ENCODE results near the gene RASGRP2.
A peak's percentile ranks its signal among the peaks of the same experiment; 100 is the strongest.

Gene RASGRP2

DNA sequence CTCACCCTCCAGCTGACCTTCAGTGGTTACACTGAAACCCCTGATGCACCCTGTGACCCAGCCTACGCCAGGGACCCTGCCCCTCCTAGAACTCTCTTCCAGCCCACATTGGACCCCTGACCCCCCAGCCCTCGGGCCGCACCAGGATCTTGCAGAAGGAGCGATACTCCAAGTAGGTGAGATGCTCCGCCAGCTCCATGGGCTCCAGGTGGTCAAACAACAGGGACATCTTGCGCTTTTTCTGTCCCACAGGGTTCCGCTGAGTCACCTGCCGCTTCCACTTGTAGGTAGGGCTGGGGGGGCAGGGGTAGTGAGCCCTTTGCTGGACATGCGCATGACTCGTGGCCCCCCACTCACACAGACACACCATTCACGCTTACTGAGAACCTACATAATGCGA lies 4.1 kb downstream of the RASGRP2 start:
- no peak for DNase-seq

DNA sequence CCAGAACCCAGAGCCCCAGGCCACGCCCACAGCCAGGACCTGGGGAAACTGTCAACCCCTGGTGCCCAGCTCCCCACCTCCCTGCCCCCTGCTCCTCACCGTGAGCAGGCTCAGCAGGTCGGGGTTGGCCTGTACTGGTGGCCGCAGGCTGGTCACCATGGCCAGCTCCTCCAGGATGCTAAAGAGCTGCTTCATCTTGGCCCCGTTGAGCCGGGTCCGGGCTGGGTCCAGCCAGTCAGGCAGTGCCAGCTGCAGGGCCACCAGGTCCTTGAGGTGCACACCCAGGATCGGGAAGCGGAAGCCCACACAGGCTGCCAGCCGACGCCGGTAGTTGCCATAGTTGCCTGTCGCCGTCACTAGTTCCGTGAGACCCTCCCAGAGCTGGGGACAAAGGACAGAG lies 7.3 kb downstream of the RASGRP2 start:
- no peak for DNase-seq

DNA sequence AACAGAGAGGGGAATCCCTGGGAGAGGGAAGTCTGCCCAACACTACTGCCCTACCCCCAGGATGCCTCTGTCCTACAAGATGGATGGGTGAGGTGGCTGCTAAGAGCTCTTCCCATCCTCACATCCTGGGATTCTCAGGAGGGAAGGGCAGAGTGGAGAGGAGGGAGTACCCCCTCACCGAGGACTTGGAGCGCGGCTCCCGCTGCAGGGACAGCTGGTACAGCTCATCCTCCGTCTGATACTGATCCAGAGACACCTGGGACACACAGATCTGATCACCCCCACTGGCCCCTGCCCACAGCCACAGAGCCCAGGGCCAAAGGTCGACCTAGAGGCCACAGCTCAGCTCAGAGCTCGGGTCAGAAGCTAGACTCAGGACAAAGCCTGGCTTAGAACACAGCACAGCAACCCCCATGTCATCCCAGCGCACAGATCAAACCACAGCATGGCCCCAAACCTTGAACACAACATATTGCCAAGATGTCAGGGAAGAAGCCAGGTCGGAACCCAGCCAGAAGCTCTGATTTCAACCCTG lies 8.2 kb downstream of the RASGRP2 start:
- no peak for DNase-seq

DNA sequence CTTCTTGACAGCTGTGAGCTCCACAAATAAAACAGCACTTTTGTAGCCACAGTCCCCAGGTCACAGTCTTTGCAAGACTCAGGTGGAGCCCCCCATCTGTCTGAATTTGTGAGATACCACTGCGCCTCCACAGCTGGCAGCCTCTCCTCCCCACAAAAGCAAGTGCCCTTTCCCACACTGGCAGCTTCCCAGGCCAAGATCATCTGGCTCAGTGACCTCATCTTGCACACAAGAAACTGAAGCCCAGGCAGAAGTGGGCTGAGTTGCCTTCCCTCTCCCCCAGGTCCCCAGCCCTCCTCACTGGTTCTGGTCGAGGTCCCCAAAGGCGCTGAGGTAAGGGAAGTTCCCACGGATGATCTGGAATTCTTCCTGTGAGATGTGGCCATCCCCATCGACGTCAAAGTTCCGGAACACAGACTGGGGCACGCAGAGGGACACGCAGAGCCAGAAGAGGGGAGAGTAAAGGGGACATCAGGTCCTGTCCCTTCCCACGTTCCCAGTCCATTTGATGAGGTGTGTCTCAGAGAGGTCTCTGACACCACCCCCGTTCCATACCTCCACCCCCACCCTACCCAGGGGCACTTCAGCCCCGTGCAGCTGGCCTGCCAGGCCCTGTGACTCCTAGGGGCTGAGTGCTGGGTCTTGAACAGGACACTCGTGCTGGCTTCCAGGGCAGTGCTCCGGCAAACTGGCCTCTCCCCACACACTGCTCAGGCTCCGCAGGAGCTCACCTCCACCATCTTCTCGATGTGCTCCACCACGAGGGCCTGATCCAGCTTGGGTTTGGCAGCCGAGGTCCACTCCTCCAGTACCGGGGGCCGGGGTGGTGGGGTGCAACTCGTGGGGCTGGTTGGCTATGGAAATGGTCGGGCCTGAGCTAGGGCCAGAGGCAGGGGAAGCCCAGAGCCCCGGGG lies 8.9 kb downstream of the RASGRP2 start:
- DNase-seq, result no peak

DNA sequence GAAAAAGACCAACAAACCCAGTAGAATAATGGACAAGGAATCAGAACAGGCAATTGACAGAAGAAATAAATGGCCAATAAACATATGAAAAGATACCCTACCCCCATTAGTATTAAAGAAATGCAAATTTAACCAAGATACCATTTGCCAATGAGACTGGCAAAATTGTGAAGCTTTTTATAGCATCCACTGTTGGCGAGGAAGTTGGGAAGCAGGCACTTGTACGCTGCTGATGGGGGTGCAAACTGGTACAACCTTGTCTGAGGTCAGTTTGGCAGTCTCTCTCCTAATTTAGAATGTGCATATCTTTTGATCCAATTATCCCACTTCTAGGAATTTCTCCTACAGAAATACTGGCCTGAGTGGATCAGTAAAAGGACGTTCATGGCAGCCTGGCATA lies 12.3 kb downstream of the RASGRP2 start:
- DNase-seq, result no peak

DNA sequence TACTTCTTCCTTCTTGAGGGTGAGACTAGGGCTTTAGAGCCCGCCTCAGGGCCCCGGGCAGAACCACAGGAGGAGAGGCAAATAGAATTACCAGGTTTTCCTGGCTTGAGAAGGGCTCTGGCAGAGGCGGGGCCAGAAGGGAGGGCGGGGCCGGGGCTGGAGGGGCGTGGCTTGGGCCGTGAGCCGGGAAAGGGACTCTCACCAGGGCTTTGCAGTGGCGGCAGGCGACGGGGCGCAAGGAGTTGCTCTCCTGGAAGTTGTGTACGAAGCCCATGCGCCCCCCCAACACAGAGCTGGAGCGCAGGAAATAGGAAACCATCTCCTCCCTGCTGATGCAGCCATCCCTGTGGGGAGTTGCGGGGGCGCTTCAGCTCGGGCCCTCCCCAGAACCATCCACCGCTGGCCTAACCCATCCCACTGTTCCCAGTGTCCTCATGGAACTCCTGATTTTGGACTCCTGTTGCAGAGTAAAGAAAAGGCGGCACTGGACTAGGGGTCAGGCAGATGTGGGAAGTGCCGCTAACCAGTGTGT lies 14.0 kb downstream of the RASGRP2 start:
- DNase-seq, result no peak

DNA sequence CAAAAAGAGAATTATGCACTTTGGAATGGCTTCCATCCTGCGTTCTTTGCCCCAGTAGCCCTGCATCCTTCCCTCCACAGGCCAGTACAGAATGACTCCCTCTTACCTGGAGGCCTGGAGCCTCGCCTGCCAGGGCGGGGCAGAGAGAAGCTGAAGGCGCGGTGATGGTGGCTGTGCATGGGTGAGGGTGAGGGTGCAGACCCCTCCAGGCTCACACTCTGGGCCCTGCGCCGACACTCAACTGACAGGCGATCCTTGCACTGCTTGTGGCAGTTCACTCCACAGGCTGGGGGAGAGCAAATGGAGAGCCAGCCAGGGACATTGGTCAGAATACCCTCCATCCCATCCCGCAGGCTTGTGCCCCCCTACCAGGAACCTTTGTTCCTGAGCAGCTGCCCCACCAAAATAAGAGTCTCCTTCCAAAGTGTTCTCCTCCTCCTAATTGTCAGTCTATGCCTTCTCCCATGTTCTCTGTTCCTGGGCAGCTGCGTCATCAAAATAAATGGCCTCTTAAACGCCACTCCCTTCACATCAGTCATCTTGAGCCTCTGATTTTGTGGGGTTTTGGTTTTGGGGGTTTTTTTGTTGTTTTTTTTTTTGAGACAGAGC lies 15.1 kb downstream of the RASGRP2 start:
- no peak for DNase-seq

DNA sequence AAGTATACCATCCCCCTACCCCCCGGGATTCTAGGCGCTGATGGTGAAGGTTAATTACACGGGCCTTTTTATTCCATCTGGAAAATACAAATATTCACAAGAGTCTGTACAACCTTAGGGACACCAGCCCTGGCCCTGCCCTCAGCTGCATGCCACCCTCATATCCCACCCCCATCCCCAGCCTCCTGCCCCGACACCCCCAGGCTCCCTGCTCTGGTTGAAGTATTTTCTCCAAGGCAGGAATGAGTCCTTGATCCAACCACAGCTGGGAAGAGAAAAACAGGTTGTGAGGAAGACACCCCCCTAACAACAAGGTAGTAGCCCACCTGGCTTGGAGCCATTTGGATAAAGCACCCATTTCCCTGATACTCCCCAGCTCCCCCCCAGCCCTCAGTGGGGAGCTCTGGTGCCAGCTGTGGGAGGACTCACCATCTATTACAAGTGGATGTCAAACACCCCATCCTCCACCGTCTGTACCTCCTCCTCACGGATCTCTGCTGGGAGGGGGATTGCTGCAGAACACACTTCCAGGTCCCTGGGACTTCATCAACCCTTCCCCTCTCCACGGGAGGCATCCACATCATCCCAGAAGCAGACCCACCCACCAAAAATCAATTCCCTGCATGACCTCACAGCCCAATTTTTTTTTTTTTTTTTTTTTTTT lies 16.9 kb downstream of the RASGRP2 start:
- DNase-seq, result no peak

DNA sequence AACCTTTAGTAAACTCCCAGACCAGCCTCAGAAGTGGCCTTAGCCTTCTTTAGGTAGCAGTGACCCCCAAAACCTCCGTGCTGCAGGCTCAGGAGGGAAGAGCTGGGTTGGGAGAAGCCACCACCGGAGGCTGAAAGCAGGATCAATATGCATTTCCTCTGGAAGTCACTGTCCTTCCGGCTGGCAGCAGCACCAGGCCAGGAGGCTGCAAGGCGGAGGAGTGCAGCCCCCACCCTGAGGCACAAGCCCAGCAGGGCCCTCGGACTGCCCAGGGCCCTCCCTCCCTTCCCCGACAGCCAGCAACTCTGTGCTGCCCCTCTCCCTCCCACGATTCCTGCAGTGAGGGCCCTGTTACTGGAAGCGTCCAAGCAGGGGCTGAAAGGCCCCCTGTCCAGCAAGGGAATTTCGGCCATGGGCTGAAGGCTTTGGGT lies 17.7 kb downstream of the RASGRP2 start:
- DNase-seq, result no peak

DNA sequence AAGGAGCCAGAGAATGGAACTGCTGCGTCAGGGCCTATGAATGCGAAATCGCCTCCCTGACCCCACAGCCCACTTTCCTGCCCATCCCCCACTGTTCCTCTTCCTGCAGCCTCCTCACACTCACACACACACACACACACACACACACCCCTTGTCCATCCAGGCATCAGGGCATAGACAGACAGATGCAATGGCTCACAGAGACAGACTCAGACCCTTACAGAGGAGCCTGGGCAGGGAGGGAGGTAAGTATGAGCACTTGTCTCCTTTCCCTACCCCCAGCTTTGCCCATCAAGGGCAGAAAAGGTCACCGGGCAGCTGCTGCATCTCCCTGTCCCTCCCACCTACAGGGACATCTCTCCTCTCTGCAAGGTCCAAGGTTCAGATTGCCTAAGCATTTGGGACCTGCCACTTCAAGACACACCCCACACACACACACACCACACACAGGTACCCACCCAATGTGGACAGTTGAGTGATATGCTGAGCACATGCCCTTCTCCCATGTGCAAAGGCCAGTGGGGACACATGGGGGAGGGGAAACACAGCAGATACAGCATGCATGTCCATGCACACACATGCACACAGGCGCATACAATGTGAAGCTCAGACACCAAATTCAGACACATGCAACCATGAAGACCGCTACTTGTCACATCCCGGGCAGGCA lies 18.9 kb downstream of the RASGRP2 start:
- no peak for DNase-seq

DNA sequence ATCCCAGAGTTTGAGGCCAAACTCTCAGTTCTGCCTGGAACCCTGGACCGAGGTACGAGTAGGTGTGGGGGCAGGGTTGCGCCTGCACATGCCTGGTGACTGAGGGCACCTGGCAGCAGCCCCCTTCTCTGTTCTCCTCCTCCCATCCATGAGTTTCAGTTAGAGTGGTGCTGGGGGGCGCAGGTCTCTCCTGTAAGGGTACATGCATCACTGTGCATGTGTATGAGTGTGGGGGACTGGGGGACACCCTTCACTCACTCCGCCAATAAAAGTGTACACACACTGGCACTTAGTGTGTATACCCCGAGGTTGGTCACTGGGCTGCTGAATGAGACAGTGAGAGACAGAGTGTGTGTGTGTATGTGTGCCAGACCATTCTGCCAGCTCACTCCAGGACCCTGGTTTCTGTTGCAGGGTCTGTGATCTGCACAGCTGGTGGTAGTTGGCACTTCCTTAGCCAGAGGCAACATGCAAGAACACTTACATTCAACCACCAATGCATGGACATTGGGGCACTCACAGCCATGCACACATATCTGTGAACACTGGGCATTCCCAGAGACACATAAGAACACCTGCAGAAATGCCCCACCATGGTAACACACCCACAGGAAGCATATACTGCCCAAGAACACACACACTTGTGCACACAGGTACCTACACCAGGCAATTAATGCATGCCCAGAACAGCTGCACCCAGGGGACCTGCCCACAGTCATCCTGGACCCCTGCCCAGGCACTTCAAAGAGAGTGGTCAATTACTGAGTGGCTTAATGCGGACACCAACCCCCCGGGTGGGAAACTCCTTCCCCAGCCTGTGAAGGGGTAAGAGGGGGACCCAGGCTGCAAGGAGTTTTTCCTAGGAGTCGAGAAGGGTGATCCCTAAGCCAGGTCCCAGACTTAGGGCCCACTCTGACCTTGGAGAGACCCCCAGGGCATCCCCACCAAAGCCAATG lies 19.8 kb downstream of the RASGRP2 start:
- no peak for DNase-seq

DNA sequence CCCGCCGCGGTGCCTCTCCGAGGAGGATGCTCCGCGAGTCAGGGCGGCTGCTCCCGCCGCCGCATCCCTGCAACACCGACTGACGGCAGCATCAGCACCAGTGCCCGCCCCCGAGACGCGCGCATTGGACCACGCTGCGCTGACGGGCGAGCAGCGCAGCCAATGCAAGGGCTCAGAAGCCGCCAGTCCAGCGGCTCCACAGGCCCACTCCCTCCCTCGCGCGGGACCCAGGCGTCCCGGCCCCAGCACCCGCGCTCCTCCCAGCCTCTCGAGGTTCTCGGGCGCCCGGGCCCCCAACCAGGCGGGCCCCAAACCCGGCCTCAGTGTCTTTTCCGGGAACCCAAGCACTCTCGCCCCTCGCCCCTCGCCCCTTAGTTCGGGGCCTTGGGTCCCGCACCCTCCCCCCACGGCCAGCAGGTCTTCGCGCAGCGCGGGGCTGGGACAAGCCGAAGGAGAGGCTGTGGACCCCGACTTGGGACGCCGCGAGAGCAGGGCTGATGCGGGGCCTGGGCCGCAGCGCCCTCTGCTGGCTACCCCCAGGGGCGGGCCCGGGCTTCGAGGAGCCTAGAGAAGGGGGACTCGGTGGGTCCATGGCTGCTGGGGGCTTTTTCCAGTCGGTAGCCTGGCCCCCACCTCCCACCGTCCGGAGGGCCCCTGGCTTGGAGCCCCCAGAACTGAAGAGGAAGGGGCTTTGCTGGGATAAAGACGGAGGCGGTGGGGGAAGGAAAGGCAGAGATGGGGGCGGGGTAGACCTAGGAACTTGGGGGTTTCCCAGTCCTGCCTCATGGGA lies 20.6 kb downstream of the RASGRP2 start, which contains the start of gene NRXN2:
Gene NRXN2 (minus strand): TSS at position 81 of the 790 bp plus-strand sequence. CDS start 9,498 bp downstream, outside the sequence.
- peak; percentile 75 for DNase-seq

DNA sequence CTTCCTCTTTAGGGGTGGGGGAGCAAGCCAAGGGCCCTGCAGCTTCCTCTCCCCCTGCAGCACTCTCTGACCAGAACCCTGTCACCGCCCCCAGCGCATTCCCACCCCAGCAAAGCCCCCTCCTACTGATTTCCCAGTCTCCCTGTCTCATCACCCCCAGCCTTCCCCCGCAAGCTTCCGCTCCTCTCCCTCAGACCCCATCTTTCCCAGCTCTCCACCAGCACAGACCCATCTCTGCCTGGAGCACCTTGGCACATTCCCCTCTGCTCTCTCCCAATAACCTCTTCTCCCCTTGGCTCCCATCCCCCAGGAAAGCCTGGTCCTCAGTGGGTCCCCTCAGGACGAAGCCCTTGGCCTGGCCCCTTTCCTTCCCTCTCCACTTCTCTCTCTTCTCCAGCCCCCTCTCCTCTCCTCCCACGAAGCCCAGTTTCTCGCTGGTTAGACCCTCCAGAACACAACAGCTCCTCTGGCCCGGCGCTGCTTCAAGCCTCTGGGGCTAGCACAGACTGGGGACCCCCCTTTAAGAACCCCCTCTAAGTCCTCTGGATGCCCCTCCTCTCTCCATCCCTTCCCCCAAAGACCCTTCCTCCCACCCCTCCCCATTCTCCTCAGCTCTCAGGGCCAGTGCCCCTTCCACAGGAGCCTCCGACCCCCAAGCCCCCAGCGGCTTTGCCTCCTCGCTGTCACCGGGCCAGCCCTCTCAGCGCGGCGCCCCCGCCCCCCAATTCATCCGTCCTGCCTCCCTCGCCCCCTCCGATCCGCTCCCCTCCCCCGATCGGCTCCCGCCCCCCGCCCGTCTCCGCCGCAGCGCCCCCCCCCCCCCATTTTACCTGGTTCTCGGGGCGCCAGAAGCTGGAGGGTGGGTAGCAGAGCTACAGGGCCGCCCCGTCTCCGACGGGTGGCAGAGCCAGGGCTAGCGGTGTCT lies 21.5 kb downstream of the RASGRP2 start:
- no peak for DNase-seq

DNA sequence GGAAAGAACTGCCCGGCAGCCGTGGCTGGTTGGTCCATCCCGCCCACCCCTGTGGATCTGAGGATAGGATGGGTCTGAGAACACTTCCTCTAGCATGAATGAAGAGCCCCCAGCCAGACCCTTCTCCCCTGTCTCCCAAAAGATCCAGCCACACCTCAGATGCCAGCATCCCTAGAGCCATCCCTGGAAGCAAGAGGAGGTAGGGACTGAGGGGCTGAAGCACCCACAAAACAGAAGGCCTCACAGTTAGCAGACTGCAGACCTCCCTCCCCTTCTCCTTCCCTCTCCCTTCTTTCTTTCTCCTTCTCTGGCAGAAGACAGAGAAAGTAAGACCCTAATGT lies 22.6 kb downstream of the RASGRP2 start:
- no peak for DNase-seq

DNA sequence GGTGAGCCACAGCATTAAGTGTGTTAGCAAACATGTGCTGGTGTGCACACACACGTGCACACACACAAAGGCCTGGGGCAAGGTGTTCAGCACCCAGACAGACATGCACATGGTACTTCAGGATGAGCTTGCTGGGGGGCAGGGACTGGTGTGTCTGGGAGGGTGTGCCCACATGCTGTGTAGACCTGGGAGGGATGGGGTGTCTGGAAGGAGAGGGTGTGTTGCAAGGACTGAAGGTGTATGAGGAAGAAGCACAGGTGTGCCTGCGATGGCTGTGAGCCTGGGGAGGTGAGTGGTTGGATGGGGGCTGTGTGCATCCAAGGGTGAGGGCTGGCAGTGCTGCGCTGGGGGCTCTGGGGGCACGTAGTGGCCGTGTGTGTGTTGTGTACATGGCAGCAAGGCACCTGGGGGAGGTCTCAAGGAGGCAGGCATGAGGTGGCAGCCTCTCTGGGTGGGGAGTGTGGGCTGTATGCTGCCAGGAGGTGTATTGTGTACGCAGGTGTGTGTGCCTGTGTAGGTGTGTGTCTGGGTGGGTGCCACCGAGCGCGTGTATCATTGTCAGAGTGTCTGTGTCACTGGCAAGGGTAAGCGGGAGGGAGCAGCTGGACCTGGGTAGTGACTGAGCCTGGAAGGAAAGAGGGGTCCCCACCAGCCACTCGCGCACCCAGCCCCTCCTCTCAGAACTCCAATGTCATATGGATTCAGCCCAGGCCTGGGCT lies 23.1 kb downstream of the RASGRP2 start:
- DNase-seq, result no peak

DNA sequence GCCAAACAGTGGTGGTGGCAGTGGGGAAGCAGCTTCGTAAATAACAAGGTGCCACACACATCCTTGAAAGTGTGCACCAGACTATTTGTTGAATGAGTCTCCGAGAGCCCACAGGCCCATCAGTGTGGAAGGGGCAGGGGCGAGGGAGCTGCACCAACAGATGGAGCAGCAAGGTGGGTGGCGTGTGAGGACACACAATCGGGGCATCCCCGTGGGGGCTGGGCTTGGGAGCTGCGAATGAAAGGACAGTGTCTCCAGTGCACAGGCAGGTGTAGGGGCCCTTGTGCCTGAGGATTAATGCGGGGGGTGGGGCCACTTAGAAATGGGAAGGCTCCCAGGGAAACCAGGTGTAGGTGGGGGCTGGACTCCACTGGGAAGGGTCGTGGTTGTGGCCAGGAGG lies 23.8 kb downstream of the RASGRP2 start:
- DNase-seq, result no peak

DNA sequence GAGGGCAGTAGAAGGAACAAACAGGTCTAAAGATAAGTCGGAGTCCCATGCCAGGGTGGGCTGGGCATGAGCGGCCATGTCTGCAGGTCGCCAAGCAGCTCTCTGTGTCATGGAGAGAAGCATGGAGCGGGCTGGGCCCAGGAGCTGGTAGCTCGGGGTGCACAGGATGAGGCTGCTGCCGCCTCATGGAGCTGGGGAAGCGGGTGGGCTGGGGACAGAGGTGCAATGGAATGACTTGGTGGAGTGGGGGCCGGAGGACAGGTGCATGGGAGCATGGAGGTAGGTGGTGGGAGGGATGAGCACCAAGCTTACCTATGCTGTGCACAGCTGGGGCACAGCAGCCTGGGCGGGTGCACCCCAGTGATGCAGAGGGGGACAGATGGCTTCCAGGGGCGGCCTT lies 24.5 kb downstream of the RASGRP2 start:
- DNase-seq, result no peak

DNA sequence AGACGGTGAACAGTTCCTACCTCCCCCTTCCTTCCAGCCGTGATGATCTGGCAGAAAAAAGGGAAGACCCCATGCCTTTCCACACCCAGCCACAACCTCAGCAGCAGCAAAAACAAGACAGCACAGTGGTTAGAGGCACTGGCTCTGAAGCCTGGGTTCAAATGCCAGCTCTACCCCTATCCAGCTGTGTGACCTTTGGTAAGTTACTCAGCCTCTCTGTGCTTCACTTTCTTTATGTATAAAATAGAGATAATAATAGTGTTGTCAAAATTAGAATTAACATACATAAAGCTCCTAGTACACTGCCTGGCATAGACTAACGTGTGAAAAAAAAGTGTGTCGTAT lies 25.2 kb downstream of the RASGRP2 start:
- DNase-seq, result no peak
